Keratinocyte (primary cell): ENCODE results near the gene PEPD.

Source experiments
- CTCF ChIP-seq, 3 experiments: IDR thresholded peaks in 1 of 3; conservative IDR thresholded peaks in 1 of 3; optimal IDR thresholded peaks in 1 of 3; 2 replicates in 2 of 3; 3 replicates in 1 of 3; pipeline versions ENCODE3 to v1.5.1; 2011; ENCODE audit warnings: low read length in 3 of 3, mild to moderate bottlenecking in 3 of 3, moderate library complexity in 2 of 3, control low read depth in 1 of 3, inconsistent platforms in 1 of 3; ENCODE audit not compliant: insufficient read depth in 2 of 3; ENCODE audit errors: extremely low read depth in 1 of 3
- EZH2 ChIP-seq: IDR thresholded peaks from one replicate; pipeline ENCODE4 v1.6.1; 2012; ENCODE audit warnings: inconsistent platforms, mild to moderate bottlenecking, low read length, moderate library complexity

GRCh38 chr19:33441277-33441699 lies 80.3 kb downstream of the PEPD start:
- TF ChIP-seq CTCF (optimal IDR thresholded peaks at IDR 0.05 in 1 of 3, IDR thresholded peaks at IDR 0.05 in 1 of 3, conservative IDR thresholded peaks at IDR 0.05 in 1 of 3; ENCODE audit: extremely low read depth in 1 of 3, insufficient read depth in 2 of 3, low read length in 3 of 3) (no peak), EZH2 (no peak)
